GOT3 (cell line): ENCODE data around the gene KCNRG.
A peak's percentile ranks its signal among the peaks of the same experiment; 100 is the strongest.
"Not testable (repeated sequence)": the region's sequence is repeated elsewhere in the genome, so short reads cannot be mapped to it uniquely, and the experiment has no call there.

Experiments
- DNase-seq: peaks from one replicate; lab custom pipeline; 2025; ENCODE audit warnings: mixed read lengths; lab: John Stamatoyannopoulos, UW

KCNRG gene

GRCh38 chr13:50015258-50015657, at the start of gene KCNRG:
Gene KCNRG, plus strand, starts transcription at chr13:50015444. Its CDS starts 50 bp downstream, at chr13:50015494.
- DNase-seq = no peak

GRCh38 chr13:49967456-49967855, 47.8 kb upstream of the KCNRG start:
- DNase-seq = no peak

- DNase-seq = no peak
Measured at GRCh38 chr13:49972709-49973108, 42.5 kb upstream of the KCNRG start.

GRCh38 chr13:49975826-49976225, 39.4 kb upstream of the KCNRG start:
- DNase-seq = no peak

- DNase-seq = no peak
Measured at GRCh38 chr13:49976314-49977258, 38.7 kb upstream of the KCNRG start.

GRCh38 chr13:49977992-49978391, 37.3 kb upstream of the KCNRG start:
- DNase-seq = no peak

GRCh38 chr13:49980266-49980665, 35.0 kb upstream of the KCNRG start:
- no peak for DNase-seq

- no peak for DNase-seq
Measured at GRCh38 chr13:49985129-49985528, 30.1 kb upstream of the KCNRG start.

- no peak for DNase-seq
Measured at GRCh38 chr13:49986471-49986870, 28.8 kb upstream of the KCNRG start.

- DNase-seq = not testable (repeated sequence)
Measured at GRCh38 chr13:49990612-49991011, 24.6 kb upstream of the KCNRG start.

GRCh38 chr13:49993111-49993510, 22.1 kb upstream of the KCNRG start:
- no peak for DNase-seq

- DNase-seq = no peak
Measured at GRCh38 chr13:49993666-49994065, 21.6 kb upstream of the KCNRG start.

GRCh38 chr13:49995625-49996101, 19.6 kb upstream of the KCNRG start:
- no peak for DNase-seq

GRCh38 chr13:49996161-49996915, 18.9 kb upstream of the KCNRG start:
- peak; percentile 66 for DNase-seq

GRCh38 chr13:49996951-49997895, 18.0 kb upstream of the KCNRG start, which contains the start of gene TRIM13:
Gene TRIM13, plus strand, starts transcription at chr13:49997042. Its CDS starts 14,899 bp downstream, at chr13:50011941.
- peak; percentile 81 for DNase-seq

- no peak for DNase-seq
Measured at GRCh38 chr13:49997955-49998354, 17.3 kb upstream of the KCNRG start.

GRCh38 chr13:49998714-49999624, 16.3 kb upstream of the KCNRG start:
- DNase-seq = no peak

GRCh38 chr13:50001287-50001686, 14.0 kb upstream of the KCNRG start:
- DNase-seq = no peak

- DNase-seq = no peak
Measured at GRCh38 chr13:50006426-50007135, 8.7 kb upstream of the KCNRG start.

- no peak for DNase-seq
Measured at GRCh38 chr13:50011461-50011860, 3.8 kb upstream of the KCNRG start.
